ENCODE results near the gene VEGFB.

Gene VEGFB

GRCh38 chr11:64263021-64263946 is 28.9 kb downstream of the VEGFB start:
- H3K36me3 ChIP-seq (ENCODE audit: insufficient read depth, low read length), result peaks cover 44% of the 10 kb centered on the region
- TF ChIP-seq, protein P1, sequence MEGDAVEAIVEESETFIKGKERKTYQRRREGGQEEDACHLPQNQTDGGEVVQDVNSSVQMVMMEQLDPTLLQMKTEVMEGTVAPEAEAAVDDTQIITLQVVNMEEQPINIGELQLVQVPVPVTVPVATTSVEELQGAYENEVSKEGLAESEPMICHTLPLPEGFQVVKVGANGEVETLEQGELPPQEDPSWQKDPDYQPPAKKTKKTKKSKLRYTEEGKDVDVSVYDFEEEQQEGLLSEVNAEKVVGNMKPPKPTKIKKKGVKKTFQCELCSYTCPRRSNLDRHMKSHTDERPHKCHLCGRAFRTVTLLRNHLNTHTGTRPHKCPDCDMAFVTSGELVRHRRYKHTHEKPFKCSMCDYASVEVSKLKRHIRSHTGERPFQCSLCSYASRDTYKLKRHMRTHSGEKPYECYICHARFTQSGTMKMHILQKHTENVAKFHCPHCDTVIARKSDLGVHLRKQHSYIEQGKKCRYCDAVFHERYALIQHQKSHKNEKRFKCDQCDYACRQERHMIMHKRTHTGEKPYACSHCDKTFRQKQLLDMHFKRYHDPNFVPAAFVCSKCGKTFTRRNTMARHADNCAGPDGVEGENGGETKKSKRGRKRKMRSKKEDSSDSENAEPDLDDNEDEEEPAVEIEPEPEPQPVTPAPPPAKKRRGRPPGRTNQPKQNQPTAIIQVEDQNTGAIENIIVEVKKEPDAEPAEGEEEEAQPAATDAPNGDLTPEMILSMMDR (IDR thresholded peaks at IDR 0.05; ENCODE audit: borderline replicate concordance, extremely low read depth, low read length, poor library complexity, severe bottlenecking), result no peak
- no peak for TF ChIP-seq EZH2 (IDR thresholded peaks at IDR 0.05; ENCODE audit: borderline replicate concordance, low read depth, low read length, severe bottlenecking)
- no peak for DNase-seq
- no peak overlapping the region for H3K4me3 ChIP-seq (ENCODE audit: low read depth in 1 of 2, low read length in 2 of 2)
- H3K27ac ChIP-seq (ENCODE audit: low read length), result no peak overlapping the region
- no peaks in the 10 kb centered on the region for H3K9me3 ChIP-seq (ENCODE audit: insufficient read depth, low read length, severe bottlenecking)
- H3K4me1 ChIP-seq (ENCODE audit: insufficient read depth, low read length), result peaks cover 5% of the 10 kb centered on the region
- H3K27me3 ChIP-seq (ENCODE audit: insufficient read depth, low read length, poor library complexity), result no peaks in the 10 kb centered on the region
- H3K4me2 ChIP-seq (ENCODE audit: insufficient read depth, low read length), result no peak overlapping the region
- ATAC-seq (ENCODE audit: insufficient read depth, low read depth), result no peak
- no peak overlapping the region for H3K9ac ChIP-seq (ENCODE audit: low read depth, low read length)
- H2AFZ ChIP-seq (ENCODE audit: low read depth, low read length), result no peak overlapping the region
- peaks cover 1% of the 10 kb centered on the region; the same call in 1 of the 2 replicates for H3K79me2 ChIP-seq (ENCODE audit: insufficient read depth, low read length)
- no peaks in the 10 kb centered on the region for H4K20me1 ChIP-seq (ENCODE audit: insufficient read depth, low read length)

DNA sequence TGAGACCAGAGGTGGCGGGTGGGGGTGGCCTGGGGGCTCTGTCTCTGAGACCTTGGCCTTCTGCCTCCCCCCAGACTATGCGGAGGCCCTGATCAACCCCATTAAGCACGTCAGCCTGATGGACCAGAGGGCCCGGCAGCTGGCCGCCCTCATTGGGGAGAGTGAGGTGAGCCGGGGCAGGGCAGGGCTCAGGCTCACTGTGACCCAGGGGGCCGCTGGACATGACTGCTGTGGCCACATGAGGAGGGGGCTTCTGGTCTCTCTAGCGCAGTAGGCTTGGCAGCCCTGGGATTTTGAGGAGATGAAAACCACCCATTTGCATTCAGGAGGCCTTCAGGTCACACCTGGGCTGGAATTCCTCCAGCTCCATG is 29.5 kb downstream of the VEGFB start:
- no peak for TF ChIP-seq EZH2 (IDR thresholded peaks at IDR 0.05; ENCODE audit: borderline replicate concordance, low read depth, low read length, severe bottlenecking)
- TF ChIP-seq, protein P1 (IDR thresholded peaks at IDR 0.05; ENCODE audit: borderline replicate concordance, extremely low read depth, low read length, poor library complexity, severe bottlenecking), result no peak
- Histone ChIP-seq H3K4me3 (ENCODE audit: low read depth in 1 of 2, low read length in 2 of 2) (no peak overlapping the region), H3K79me2 (ENCODE audit: insufficient read depth, low read length) (peaks cover 8% of the 10 kb centered on the region), H3K4me1 (ENCODE audit: insufficient read depth, low read length) (peaks cover 11% of the 10 kb centered on the region), H3K27me3 (ENCODE audit: insufficient read depth, low read length, poor library complexity) (no peaks in the 10 kb centered on the region), H4K20me1 (ENCODE audit: insufficient read depth, low read length) (no peaks in the 10 kb centered on the region), H3K9ac (ENCODE audit: low read depth, low read length) (no peak overlapping the region), H3K27ac (ENCODE audit: low read length) (no peak overlapping the region), H3K9me3 (ENCODE audit: insufficient read depth, low read length, severe bottlenecking) (no peaks in the 10 kb centered on the region), H3K4me2 (ENCODE audit: insufficient read depth, low read length) (no peak overlapping the region), H3K36me3 (ENCODE audit: insufficient read depth, low read length) (peaks cover 38% of the 10 kb centered on the region), H2AFZ (ENCODE audit: low read depth, low read length) (no peak overlapping the region)
- DNase-seq, result no peak
- ATAC-seq (ENCODE audit: insufficient read depth, low read depth), result no peak

- H3K4me1 ChIP-seq (ENCODE audit: insufficient read depth, low read length), result peaks cover 14% of the 10 kb centered on the region
- no peak overlapping the region for H3K9ac ChIP-seq (ENCODE audit: low read depth, low read length)
- no peaks in the 10 kb centered on the region for H3K27me3 ChIP-seq (ENCODE audit: insufficient read depth, low read length, poor library complexity)
- no peak overlapping the region for H2AFZ ChIP-seq (ENCODE audit: low read depth, low read length)
- no peaks in the 10 kb centered on the region for H3K9me3 ChIP-seq (ENCODE audit: insufficient read depth, low read length, severe bottlenecking)
- H3K79me2 ChIP-seq (ENCODE audit: insufficient read depth, low read length), result peaks cover 12% of the 10 kb centered on the region
- H3K27ac ChIP-seq (ENCODE audit: low read length), result no peak overlapping the region
- no peak overlapping the region for H3K4me3 ChIP-seq (ENCODE audit: low read depth in 1 of 2, low read length in 2 of 2)
- DNase-seq (no peak), ATAC-seq (ENCODE audit: insufficient read depth, low read depth) (no peak)
- TF ChIP-seq EZH2 (IDR thresholded peaks at IDR 0.05; ENCODE audit: borderline replicate concordance, low read depth, low read length, severe bottlenecking), result no peak
- TF ChIP-seq, protein P1 (IDR thresholded peaks at IDR 0.05; ENCODE audit: borderline replicate concordance, extremely low read depth, low read length, poor library complexity, severe bottlenecking), result no peak
- peaks cover 34% of the 10 kb centered on the region for H3K36me3 ChIP-seq (ENCODE audit: insufficient read depth, low read length)
- H3K4me2 ChIP-seq (ENCODE audit: insufficient read depth, low read length), result no peak overlapping the region
- H4K20me1 ChIP-seq (ENCODE audit: insufficient read depth, low read length), result no peaks in the 10 kb centered on the region
Measured at GRCh38 chr11:64264371-64264852, 30.0 kb downstream of the VEGFB start.

Measured in DND-41 (cell line).